ENCODE results near the gene C2.
"Not testable (repeated sequence)": the region's sequence is repeated elsewhere in the genome, so short reads cannot be mapped to it uniquely, and the experiment has no call there.

Gene C2

DNA sequence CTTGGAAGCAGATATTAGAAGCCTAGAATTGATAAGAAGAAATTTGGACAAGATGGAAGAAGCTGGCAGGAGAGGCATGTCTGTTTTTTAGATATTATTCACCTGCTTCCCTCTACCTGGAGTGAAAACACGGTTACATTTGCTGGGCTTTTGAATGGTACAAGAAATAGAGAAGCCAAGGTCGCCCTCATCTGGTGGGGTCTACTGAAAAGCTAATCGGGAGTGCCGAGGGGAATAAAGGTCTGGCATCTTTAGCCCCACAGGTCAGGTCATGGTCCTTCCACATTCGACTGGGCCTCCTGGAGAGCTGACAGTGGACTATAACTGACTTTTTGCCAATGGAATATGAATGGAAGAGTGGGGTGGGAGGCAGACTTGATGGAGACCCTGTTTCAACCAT is 4.6 kb upstream of the C2 start:
- DNase-seq (ENCODE audit: low read depth, low spot score): no peak

DNA sequence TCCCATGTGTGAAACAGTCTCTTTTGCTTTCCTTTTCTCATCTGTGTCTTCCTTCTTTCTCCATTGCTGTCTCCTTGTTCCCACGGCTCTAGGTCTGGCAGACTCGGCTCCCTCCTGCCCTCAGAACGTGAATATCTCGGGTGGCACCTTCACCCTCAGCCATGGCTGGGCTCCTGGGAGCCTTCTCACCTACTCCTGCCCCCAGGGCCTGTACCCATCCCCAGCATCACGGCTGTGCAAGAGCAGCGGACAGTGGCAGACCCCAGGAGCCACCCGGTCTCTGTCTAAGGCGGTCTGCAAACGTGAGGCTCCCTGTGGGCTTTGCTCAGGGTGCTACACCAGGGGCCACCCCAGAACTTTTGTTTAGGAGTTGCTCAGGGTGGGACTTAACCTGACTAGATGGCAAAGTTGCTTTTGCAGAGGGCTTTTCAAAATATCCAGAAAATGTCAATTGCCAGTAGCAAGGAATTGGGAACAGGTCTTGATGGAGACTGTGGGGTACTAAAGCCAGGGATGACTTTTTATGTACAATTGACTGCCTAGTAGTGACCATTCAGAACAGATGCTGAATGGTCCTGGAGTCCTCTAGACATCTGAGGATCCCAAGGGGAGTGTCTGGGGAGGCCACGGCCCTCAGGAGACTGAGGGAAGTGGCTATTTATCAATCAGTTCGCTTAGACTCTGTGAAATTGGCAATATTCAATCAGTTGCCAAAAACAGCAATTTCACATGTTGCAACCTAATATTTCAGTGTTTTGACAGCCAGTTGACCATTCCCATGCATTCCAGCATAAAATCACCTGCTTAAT is 550 bp downstream of the C2 start:
- DNase-seq (ENCODE audit: low read depth, low spot score): no peak

GRCh38 chr6:31928672-31928939 is 1.1 kb downstream of the C2 start:
- no peak for DNase-seq (ENCODE audit: low read depth, low spot score)

GRCh38 chr6:31930962-31931361 is 3.4 kb downstream of the C2 start:
- DNase-seq (ENCODE audit: low read depth, low spot score): no peak

GRCh38 chr6:31932137-31932536 is 4.6 kb downstream of the C2 start:
- not testable (repeated sequence) for DNase-seq (ENCODE audit: low read depth, low spot score)

DNA sequence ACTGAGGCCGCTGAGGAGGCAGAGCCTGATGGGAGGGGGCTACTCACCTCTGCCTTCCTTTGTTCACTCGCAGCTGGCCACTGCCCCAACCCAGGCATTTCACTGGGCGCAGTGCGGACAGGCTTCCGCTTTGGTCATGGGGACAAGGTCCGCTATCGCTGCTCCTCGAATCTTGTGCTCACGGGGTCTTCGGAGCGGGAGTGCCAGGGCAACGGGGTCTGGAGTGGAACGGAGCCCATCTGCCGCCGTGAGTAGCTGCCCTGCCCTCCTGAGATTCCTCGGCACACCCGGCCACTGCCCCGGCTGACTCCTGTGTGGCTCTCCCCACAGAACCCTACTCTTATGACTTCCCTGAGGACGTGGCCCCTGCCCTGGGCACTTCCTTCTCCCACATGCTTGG is 6.0 kb downstream of the C2 start:
- DNase-seq (ENCODE audit: low read depth, low spot score): no peak

- DNase-seq (ENCODE audit: low read depth, low spot score): no peak
Observed at GRCh38 chr6:31935021-31935420, 7.5 kb downstream of the C2 start.

GRCh38 chr6:31935823-31936222 is 8.3 kb downstream of the C2 start:
- DNase-seq (ENCODE audit: low read depth, low spot score): no peak

GRCh38 chr6:31940256-31940664 is 12.7 kb downstream of the C2 start:
- no peak for DNase-seq (ENCODE audit: low read depth, low spot score)

- DNase-seq (ENCODE audit: low read depth, low spot score): no peak
Observed at GRCh38 chr6:31943742-31944141, 16.2 kb downstream of the C2 start.

- no peak for DNase-seq (ENCODE audit: low read depth, low spot score)
Observed at GRCh38 chr6:31945154-31945506, 17.6 kb downstream of the C2 start.

GRCh38 chr6:31945507-31946369 is 18.2 kb downstream of the C2 start, which contains the start of gene CFB:
Gene CFB (plus strand): TSS chr6:31946095. CDS start chr6:31946222, 127 bp downstream.
- no peak for DNase-seq (ENCODE audit: low read depth, low spot score)

DNA sequence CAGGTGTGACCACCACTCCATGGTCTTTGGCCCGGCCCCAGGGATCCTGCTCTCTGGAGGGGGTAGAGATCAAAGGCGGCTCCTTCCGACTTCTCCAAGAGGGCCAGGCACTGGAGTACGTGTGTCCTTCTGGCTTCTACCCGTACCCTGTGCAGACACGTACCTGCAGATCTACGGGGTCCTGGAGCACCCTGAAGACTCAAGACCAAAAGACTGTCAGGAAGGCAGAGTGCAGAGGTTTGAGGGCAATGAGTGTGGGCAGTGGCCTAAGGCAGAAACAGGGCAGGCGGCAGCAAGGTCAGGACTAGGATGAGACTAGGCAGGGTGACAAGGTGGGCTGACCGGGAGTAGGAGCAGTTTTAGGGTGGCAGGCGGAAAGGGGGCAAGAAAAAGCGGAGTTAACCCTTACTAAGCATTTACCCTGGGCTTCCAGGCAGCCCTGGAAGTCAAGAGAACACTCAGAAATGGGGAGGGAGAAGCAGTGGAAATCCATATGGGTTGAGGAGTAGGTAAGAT is 18.9 kb downstream of the C2 start:
- DNase-seq (ENCODE audit: low read depth, low spot score): no peak

DNA sequence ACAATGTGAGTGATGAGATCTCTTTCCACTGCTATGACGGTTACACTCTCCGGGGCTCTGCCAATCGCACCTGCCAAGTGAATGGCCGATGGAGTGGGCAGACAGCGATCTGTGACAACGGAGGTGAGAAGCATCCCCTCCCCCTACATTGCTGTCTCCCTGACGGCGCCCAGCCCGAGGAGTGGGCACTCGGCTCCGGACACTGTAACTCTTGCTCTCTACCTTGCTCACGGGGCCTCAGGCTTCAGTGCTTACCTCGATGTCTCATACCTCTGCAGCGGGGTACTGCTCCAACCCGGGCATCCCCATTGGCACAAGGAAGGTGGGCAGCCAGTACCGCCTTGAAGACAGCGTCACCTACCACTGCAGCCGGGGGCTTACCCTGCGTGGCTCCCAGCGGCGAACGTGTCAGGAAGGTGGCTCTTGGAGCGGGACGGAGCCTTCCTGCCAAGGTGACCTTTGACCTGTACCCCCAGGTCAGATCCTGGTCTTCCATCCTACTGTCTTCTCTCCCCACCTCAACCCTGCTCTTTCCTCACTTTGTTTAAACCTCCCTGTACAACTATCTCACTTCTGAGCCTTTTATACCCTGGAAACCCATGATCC is 19.7 kb downstream of the C2 start:
- DNase-seq (ENCODE audit: low read depth, low spot score): no peak

- no peak for DNase-seq (ENCODE audit: low read depth, low spot score)
Observed at GRCh38 chr6:31947864-31948263, 20.3 kb downstream of the C2 start.

DNA sequence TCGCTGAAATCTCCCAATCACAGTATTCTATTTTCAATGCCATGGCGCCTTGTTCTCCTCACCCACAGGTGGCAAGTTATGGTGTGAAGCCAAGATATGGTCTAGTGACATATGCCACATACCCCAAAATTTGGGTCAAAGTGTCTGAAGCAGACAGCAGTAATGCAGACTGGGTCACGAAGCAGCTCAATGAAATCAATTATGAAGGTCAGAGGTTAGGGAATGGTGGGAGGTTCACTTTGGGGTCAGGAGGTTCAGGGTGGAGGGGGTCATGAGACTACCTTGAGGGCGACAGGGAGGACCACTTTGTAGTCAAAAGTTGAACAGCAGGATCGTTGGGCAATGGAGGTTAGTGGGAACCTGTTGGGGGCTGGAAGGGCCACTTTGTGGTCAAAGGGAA is 20.8 kb downstream of the C2 start:
- DNase-seq (ENCODE audit: low read depth, low spot score): no peak

DNA sequence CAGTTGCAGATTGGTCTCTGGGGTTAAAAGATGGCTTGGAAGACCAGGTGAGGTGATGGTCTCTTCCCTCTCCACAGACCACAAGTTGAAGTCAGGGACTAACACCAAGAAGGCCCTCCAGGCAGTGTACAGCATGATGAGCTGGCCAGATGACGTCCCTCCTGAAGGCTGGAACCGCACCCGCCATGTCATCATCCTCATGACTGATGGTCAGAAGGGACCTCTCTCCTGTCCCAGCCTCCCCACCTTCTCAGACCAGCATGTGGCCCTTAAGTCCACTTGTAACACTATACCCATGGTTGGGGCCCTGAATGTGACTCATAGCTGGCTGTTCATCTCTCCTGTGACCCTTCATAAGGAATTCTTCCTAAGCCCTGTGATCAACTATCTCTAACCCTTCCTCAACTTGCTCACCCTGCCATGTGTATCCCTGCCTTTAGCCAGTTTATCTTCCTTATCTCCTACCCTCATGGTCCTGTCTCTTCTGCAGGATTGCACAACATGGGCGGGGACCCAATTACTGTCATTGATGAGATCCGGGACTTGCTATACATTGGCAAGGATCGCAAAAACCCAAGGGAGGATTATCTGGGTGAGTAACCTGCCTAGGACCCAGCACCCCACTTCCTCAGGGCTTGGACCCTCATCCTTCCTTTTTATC is 21.4 kb downstream of the C2 start:
- DNase-seq (ENCODE audit: low read depth, low spot score): no peak

DNA sequence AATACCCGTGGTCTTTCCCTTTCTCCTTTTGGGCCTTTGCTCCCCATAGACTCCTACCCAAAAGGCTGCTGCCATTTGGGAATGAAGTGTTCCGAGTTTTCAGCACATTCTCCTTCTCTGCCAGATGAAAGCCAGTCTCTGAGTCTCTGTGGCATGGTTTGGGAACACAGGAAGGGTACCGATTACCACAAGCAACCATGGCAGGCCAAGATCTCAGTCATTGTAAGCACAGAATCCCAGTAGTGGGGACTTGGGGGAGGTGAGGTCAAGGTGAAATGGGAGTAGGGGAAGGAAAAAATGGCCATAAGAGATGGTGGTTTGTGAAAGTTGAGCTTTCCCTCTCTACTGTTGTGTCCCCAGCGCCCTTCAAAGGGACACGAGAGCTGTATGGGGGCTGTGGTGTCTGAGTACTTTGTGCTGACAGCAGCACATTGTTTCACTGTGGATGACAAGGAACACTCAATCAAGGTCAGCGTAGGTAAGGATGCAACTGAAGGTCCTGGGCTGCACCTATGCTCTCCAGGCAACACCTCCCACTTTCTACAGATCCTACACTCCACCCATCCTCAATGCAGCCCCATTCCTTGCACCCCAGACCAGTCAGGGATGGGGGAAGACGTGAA is 22.5 kb downstream of the C2 start:
- no peak for DNase-seq (ENCODE audit: low read depth, low spot score)

DNA sequence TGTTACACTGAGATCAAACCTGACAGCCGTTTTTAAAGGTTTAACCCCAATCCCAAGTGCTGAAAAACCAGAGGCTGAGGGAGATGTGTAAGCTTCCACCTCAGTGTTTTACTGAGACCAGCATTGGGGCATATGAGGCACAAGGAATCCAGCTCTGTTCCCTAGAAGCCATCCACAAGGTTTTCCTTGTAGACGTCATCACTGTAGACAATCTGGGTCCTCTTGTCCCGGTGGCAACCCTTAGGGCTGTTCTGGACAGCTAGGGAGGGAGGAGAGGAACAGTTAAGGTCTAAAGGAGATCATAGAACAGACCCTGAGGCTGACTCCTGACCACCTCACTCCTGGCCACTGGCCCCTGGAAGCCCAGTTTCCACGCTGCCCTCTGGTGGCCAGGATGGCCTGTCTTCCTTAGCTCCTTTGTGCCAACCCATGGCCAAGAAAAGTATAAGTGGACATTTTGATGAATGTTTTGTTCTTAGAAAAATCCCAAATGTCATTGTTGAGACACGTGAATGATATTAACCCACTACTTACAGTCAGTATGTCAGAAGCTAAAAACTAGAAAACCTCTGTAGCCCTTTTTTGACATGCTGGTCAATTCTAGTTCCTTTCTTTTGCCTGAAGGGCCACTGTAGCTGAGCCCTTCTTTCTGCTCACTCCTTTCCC is 24.8 kb downstream of the C2 start:
- DNase-seq (ENCODE audit: low read depth, low spot score): no peak

DNA sequence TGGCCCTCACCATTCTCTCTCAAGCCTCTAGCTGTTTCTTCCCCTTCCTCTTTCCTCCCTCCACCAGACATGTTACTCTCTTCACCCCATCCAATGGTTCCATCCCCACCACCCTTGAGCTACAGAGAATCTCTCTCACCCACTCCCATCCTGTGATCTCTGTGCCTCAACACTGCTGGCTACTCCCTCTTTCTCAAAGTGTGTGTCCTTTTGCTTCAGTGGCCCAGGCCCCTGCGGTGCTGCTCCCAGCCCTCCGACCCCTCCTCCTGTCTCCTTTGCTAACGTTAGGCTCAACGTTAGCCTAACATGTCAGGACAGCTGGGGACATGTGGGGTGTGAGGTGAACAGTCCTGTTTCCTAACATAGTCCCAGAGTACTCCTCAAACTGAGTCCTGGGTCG is 25.4 kb downstream of the C2 start:
- no peak for DNase-seq (ENCODE audit: low read depth, low spot score)

DNA sequence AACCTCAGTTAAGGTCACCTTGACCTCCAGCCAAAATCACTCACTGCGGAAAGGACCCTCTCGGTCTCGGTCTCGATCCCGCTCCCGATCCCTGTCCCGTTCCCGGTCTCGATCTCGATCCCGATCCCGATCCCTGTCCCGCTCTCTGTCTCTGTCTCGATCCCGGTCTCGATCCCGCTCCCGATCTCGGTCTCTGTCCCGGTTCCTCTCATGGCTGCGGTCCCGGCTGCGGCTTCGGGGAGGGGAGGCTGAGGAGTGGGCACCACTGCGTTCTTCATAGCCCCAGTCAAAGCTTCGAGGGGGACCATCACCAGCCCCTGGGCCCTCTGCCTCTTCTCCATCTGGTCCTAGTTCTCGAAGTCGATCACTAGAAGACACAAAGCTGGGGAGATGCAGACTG is 27.0 kb downstream of the C2 start:
- DNase-seq (ENCODE audit: low read depth, low spot score): no peak

Data from iPS DF 19.7 (cell line).